NB4 (cell line): ENCODE measurements around the gene WIPF3.

Experiments used
- POLR2A ChIP-seq: IDR thresholded peaks from 2 replicates; pipeline ENCODE4 v1.6.1; 2011; ENCODE audit warnings: mild to moderate bottlenecking; ENCODE audit not compliant: insufficient read length; ENCODE audit errors: extremely low read depth
- TF ChIP-seq, protein P1 (sequence below): IDR thresholded peaks from one replicate; pipeline ENCODE4 v1.5.1; 2012; ENCODE audit warnings: low read depth, low read length

DNA sequence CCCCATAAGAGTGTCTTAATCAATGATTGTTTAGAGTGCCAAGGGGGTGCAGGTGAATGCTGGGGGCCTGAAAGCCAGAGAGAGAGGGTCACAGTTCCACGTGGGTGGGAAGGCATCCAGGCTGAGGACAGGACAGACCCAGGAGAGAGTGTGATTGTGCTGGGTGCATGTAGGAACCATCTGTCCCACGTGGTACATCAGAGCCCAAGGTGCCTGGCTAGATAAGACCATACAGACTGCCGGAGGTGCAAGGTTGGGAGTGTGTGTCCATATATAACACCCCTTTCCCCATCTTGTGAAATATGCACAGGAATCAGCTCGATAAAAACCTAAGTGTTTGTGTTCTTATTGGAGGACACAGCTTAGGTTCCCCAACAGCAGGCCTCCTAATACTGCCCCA, 85.5 kb downstream of the WIPF3 start:
- TF ChIP-seq, protein P1, sequence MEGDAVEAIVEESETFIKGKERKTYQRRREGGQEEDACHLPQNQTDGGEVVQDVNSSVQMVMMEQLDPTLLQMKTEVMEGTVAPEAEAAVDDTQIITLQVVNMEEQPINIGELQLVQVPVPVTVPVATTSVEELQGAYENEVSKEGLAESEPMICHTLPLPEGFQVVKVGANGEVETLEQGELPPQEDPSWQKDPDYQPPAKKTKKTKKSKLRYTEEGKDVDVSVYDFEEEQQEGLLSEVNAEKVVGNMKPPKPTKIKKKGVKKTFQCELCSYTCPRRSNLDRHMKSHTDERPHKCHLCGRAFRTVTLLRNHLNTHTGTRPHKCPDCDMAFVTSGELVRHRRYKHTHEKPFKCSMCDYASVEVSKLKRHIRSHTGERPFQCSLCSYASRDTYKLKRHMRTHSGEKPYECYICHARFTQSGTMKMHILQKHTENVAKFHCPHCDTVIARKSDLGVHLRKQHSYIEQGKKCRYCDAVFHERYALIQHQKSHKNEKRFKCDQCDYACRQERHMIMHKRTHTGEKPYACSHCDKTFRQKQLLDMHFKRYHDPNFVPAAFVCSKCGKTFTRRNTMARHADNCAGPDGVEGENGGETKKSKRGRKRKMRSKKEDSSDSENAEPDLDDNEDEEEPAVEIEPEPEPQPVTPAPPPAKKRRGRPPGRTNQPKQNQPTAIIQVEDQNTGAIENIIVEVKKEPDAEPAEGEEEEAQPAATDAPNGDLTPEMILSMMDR = no peak
- TF ChIP-seq POLR2A = no peak
